Measurements from ENCODE around the gene PLPPR1.

PLPPR1 gene

DNA sequence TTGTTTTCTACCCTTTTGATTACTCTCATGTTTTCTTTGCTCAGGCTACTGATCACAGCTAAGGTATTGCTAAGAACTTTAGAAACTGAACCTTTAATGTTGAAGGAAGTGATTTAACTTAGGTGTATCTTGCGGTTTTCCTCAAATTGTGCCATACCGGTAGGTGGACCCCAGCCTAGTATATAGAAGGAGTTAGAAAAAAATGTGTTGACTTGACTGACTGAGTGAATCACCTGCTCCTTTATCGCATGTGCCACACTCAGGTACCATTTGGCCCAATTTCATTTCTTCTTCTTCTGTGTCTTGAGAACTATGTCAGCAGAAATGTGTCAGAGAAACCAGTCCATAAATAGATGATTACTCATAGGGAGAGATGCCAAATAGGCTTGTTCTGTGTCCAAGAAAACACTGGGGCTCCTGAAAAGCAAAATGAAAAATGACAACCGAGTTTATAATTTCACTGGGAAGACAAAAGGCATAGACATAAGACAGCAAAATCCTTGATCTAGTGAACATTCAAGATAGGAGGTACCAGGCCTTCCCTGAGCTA lies 19.4 kb downstream of the PLPPR1 start:
- peak in 1 of 14 donors; percentile 9 for DNase-seq

DNA sequence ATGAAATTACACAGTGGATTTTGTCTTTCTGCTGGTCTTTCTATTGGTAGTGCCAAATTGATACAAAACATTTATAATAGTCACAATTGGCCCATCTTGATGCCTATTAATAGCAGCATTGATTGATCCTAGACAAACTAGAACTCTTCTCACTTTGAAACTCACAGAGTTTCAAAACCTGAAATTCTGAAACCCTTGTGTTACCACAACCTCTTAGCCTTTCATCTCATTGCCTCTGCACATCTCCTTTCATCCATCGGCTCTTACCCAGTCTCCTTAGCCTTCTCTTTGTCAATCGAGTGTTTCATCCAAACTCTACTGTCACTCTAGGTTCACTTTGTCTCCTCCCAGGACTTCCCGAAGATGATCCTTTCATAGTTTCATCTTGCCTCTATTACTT lies 22.1 kb downstream of the PLPPR1 start:
- DNase-seq: no peak

DNA sequence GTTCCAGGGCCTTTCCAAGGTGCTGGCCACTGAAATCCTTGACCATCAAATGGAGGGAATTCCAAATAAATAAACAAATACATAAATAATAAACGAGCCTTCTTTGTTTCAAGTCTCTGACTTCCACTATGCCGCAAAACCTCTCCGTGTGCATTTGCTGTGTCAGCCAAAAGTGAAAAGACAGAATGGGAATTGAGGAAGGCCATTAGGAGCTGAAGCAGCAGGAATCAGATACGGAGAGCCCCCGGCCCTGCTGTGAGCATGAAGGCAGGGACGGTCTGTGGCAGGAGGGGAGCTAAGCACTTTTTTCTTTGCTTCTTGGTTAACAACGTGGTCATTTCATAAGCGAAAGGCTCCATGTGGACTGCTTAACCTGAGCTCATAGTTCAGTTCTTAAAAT lies 26.1 kb downstream of the PLPPR1 start:
- no peak for DNase-seq

DNA sequence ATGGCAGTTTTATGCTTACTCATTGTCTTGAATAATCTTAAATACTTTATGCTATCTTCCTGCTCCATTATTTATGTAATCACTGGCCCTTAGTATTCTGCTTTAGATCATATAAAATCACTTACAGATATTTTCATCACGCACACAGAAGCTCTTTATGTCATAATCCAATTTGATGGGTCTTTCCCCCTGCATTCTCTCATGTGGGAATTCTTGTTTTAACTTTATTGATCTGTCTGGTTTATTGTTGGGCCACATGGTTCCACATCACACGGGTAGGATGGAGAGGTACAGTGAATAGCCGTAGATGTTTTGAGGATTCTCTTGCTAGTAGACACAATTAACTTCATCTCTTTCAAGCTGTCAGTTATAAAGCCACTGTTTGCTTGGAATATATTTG lies 27.0 kb downstream of the PLPPR1 start:
- no peak for DNase-seq

DNA sequence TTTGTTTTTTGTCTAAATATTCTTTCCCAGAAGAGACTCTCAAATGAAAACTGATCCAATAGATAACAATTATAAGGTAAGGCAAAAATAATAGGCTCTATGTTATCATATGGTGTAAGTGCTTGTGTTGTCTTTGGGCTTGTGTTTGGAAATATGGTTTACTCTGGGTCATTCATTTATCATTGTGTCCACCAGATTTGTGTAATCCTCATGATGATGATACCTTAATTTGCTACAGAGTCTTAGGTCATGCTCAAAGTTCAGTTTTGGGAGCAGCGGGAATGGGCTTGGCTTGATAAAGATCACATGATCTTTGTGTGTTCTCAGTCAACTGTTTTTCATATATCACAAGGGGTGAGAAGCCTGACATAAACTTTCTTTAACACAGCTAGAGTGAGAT lies 34.2 kb downstream of the PLPPR1 start:
- DNase-seq: no peak

DNA sequence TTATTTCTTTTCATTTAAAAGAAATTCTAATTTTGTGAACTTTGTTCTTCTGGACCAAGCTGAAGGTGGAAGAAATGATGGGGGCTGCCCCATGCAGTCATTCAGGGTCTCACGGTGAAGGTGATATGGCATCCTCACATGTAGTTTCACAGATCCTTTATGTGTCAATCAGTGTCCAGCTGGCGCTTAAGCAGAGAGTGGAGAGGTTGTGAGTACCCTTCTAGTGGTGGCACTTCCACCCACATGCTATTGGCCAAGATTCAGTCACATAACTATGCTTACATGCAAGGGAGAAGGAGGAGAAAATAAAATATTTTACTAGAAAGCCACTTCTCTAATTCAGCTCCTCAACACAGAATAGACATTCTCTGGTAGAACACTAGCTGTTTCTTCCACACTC lies 34.7 kb downstream of the PLPPR1 start:
- DNase-seq: no peak

DNA sequence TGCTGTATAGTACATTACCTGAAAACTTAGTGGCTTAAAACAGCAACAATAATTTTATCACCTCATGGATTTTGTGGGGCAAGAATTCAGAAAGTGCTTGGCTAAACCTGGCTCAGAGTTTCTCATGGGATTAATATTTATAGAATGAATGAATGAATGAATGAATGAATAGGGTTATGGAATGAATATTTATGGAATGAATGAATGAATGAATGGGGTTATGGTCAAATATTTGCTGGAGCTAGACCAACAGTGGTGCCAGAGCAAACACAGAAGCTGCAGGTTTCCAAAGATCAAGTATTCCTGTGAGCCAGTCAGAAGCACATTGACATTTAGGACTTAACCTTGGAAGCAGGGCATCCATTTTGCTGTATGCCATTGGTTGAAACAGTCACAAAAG lies 35.7 kb downstream of the PLPPR1 start:
- DNase-seq: no peak

DNA sequence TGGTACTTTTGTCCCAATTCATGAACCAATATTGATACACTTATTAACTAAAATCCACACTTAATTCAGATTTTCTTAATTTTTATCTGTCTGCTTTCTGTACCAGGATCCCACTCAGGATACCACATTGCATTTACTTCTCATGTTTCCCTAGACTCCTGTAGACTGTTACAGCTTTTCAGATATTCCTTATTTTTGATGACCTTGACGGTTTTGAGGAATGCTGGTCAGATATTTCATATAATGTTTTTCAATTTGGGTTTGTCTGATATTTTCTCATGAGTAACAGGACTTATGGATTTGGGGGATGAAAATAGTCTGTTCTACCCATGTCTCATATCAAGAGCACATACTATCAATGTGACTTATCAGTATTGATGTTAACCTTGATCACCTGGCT lies 37.4 kb downstream of the PLPPR1 start:
- DNase-seq: no peak

DNA sequence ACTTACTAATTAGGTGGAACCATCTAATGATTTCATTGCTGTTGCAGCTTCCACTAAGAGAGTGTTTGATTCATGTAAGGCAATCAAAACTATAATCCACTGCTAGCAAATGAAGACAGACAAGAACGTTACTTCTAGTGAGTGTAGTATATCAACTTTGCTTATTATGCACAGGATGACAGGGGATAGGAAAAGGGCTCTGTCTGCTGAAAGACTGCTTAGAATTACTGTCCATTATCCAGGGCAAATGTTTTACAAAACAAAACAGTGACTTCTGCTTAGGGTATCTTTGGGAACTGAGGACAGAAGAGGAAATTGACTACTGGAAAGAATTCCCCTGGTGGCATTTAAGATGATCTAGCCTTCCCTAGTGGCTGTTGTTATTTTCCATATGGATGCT lies 40.2 kb downstream of the PLPPR1 start:
- no peak for DNase-seq

DNA sequence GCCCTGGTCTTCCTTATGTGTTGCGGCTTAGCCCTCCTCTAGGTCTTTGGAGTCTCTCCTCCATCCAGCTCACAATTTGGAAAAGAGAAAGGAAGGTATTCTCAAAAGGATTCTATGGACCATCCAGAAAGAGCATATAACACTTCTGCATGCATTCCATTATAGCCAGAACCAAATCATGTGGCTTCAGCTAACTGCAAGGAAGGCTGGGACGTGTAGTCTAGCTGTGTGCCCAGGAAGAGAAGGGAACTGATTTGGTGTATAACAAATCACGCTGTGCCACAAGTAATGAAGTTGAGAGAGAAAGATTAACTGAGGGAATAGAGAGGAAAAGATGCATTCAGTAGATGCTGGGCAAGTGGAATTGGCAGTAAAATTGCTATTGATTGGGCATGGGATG lies 43.7 kb downstream of the PLPPR1 start:
- DNase-seq: no peak

DNA sequence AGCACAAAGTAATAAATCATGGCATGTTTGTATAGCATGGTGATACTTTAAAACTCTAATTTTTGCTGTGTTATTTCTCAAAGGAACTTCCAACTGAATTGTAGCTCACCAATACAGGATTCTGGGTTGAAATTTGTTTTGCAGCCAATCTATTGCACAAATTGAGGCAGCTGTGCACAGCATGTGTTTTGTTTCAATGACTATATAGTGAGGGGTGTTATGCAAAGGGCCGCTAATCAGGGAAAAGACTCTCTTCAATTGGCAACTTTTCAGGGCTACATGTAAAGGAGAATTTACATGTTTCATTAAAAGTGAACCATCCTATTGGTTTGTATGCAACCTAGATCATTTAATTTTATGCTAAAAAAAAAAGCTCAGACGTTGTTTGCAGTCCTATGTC lies 44.6 kb downstream of the PLPPR1 start:
- DNase-seq: no peak

DNA sequence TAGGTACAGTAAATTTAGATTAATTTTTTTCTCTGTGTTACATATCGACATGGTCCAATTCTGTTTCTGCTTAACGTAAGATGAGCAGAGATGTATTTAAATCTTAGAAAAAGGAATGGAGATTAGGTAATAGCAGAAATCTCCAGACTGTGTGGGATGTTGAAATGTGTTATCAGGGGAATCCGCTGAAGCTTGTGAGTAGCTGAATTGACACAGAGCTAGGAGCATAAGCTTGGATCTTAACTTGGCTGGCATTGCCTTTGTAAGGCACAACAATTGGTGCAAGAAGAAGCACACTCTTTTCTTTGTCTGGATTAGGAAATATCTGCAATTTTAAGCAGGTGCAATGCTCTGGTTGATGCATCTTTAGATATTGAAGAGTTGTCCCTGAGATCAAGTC lies 53.1 kb downstream of the PLPPR1 start:
- no peak for DNase-seq

DNA sequence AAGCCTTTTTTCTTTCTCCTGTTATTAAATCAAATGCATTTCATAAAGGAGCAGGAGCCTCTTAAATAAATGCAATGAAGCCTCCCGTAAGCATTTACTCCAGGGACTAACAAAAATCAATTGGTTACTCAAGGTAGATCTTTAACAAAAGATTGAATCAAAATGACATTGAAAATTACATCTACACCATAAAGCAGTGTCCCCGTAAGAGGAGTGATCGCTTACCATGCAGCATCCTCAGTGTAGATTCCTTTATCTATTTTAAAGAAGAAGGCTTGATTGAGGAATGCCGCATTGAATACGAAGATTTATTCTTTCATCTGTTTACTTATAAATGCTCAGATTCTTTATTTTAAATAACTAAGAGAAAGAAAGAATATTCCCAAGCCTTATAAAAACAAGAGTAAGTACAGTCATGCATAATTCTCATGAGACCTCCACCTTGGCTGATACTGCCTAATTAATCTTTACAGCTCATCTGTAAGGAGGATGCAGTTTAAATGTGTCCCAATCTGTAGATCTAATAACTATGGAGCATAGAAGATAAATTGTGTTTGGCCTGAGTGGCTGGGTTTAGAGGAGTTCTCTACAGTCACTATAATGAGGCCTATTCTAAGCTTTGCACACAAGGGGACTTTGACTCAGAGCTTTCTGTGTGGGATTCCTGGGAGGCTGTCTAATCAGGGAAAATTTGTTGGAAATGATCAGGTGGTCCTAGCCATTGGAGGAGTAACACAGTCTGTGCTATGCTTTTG lies 55.1 kb downstream of the PLPPR1 start:
- no peak for DNase-seq

DNA sequence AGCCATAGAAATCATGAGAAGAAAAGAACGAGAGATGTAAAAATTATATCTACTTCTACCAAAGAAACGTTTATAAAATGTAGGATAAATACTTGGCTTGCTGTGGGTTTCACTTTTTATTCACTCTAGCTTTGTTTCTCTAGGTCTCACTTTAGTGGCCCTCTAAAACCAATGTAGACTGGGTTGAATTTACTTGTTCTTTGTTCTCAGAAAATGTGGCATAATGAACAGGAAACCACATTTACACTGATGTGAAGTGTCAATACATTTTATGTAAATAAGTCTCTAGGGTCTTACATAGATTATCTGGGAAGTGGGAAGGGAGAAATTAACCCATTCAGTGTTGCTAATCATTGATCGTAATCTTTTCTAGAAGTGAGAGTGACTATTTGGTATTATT lies 58.9 kb downstream of the PLPPR1 start:
- DNase-seq: no peak

DNA sequence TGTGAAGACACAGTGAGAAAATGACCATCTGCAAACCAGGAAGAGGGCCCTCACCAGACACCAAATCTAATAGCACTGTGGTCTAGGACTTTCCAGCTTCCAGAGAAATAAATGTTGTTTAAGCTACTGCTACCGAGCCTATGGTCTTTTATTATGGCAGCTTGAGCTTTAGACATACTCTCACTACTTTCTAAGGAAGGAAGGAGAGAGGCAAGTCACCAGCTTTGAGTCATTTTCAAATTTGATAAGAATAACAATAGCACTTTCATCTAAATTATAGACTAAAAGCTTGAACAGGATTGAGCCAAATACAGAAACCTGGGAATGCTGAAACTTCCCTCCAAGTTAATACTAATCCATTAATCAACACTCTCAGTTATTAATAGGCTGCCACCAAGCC lies 64.4 kb downstream of the PLPPR1 start:
- DNase-seq: no peak

DNA sequence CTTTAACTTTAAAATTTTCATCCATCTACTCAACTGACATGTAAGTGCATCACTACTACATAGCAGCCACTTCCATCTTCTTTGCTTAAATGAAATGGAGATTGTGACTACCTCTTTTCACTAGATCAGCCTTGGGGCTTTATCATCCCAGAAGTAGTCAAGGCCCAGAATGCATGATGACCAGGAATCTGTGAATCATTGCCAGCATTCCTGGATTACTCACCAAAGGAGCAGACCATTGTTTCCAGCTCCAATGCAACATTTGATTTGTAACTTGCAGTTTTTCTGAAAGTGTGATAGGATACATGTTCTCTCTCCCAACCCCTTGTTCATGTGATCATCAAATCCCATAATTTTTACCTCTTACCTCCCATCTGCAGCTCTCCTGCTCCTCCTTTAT lies 65.1 kb downstream of the PLPPR1 start:
- DNase-seq: no peak

DNA sequence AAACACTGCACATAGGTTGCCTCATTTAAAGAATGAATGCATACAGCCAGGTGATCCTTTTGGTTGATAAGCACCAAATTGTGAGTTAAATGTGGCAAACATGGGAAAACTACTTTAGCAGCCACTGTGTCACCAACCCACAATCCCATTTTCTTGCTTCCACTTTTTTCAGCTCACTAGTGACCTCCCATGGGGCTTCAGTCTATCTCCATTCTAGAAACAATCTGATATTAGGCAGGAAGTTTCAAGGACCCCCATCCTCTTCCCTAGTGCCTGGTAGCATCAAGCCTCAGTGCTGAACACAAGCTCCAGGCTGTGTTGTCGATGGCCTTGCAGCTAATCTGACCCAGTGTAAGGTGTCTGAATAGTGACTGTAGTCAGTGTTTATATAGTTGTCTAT lies 66.2 kb downstream of the PLPPR1 start:
- no peak for DNase-seq

DNA sequence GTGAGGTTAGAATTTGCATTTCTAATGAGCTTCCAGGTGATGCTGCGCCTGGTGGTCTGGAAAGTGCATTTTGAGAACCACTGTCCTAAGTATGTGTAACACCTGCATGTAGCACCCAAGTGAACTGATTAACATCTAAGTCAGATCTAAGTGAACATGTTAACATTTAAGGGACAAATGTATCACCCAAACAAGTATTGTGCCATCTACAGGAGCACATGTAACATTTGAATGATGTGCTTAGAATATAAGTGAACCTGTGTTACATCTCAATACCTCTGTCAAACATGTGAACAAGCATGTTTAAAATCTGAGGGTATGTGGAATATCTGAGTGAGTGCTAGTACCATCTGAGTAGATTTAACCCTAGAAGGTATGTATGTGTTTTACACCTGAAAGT lies 68.7 kb downstream of the PLPPR1 start:
- no peak for DNase-seq

DNA sequence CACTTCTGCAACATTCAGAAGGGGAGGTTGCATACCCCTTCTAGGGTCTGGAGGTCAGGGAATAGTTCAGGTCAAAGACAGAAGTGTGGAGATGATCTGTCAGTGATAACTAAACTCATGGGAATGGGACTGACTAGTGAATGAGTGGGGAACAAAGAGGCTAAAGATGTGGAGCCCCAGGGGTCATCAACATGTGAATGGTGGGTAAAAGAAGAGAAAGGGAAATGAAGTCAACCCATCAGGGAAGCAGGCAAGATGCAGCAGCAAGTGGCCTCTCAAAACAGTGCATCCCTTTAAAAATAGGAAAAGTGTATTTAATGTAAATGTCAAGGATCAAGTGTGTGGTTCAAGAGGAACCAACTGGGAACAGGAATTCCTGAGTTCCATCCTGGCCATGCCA lies 69.9 kb downstream of the PLPPR1 start:
- no peak for DNase-seq

DNA sequence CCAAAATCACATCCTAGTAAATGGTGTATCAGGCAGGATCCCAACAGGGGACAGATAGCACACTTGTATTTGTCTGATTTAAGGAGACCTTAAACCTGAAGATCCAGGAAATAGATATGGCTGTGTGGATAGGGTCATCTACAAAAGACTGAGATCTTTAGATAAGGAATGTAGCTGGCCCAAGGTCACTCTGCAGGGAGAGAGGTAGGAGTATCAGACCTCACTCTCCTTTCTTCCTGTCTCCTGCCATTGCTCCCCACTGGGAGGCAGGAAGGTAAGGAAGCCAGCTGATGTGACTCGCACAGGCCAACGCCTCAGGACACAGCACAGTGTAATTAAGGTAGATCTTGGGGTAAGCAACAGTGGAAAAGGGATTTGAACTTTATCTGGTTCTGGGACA lies 85.8 kb downstream of the PLPPR1 start:
- no peak for DNase-seq

DNA sequence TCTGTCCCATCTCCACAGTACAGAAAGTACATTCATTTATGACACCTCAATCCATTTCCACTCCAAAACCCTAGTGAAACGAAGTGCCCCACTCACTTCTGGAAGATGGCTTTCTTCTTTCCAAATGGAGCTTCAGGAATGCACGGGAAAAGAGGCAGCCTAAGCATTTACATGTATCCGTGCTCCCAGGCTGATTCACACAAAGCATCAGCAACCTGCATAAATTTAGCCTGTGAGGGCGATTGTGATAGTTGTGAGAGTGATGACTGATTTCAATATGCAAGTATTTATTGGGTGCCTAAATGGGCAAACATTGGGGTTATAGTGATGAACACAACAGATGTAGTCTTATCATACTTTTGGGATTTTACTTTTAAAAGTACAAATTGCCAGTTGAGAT lies 86.6 kb downstream of the PLPPR1 start:
- DNase-seq: no peak

DNA sequence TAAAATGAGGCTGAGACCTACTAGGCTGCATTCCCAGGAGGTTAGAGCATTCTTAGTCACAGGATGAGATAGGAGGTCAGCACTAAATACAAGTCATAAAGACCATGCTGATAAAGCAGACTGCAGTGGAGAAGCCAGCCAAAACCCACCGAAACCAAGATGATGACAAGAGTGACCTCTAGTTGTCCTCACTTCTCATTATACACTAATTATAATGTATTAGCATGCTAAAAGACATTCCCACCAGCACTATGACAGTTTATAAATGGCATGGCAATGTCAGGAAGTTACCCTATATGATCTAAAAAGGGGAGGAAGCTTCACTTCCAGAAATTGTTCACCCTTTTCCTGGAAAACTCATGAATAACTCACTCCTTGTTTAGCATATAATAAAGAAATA lies 88.6 kb downstream of the PLPPR1 start:
- DNase-seq: no peak

DNA sequence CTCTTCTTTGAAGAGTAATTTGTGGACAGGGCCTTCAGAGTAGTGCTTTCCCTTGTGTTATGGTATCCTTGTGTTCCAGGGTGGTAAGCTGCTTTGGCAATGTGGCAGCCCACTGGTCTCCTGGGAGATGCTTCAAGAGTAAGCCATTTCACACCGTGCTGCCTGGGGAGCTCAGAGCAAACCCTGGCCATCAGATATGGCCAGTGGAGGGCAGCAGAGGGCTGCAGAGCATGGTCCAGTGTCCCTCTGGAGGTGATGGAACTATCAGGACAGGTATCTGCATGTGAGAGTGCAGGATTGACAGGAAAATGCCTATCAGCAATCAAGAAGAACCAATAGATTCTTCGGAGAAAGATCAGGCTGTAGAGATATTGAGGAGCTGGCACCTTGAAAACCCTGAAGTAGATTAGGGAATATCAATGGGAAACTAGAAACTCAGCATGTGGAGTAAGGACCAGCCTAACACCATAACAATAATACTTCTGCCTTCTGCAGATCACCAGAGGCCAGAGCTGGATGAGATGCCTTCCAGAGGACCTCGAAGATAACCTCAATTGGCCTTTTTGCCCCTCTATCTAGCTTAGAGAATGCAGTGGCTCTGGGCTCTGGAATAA lies 90.8 kb downstream of the PLPPR1 start:
- peak in 11 of 14 donors; percentile 1 to 78 (median 46) for DNase-seq

DNA sequence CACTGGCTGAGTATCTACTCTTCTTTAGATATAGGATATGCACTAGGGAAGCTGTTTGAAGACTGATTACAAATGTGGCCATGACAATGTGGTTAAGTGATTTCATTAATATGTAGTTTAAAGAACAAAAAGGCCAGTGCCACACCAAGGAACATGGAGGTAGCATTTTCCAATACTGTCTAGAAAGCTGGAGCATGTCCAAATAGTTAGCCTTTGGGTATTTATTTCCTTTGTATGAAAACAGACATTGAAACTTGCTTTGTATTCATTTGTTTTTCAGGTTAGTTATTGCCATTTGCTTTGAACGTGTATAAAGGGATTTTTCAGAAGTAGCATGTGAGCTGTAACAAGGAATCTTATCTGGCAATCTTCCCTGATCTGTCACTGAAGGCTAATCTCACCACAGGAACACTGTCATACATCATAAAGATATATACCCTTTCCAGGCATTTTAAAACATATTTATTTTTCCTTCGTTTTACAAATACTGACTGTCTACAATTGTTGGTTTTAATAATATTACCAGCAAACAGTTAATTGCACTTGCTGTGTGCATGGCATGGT lies 93.4 kb downstream of the PLPPR1 start:
- no peak for DNase-seq
